Neural cell (in vitro differentiated cells): ENCODE measurements around the gene AARS2. TPM values are rescaled to one million over a fixed set of nuclear protein-coding genes. Genes with fewer than 3 reads are reported as not detected.

Experiments
- H2AFZ ChIP-seq: fragments of 200-600, 300-800 bp; sonication (generic), shearing (Covaris generic); 2 replicates; pipeline ENCODE4 v1.6.0; 2014; ENCODE audit warnings: low read depth, mild to moderate bottlenecking, antibody characterized with exemption, low read length, moderate library complexity
- H3F3A ChIP-seq: fragments of 200-600 bp; shearing (Covaris generic); 2 replicates; pipeline ENCODE4 v1.6.1; 2016; ENCODE audit warnings: mild to moderate bottlenecking, moderate library complexity, mixed read lengths, antibody characterized with exemption, low read length; ENCODE audit not compliant: insufficient read depth, poor library complexity, severe bottlenecking
- H3K27ac ChIP-seq: fragments of 200-600, 300-800 bp; sonication (generic), shearing (Covaris generic); 2 replicates; pipeline ENCODE4 v1.5.1; 2014; ENCODE audit warnings: mild to moderate bottlenecking, low read length, moderate library complexity
- H3K27me3 ChIP-seq: fragments of 300-800, 200-600 bp; sonication (generic), shearing (Covaris generic); 2 replicates; pipeline ENCODE4 v1.6.0; 2014; ENCODE audit warnings: mild to moderate bottlenecking, low read depth, low read length, moderate library complexity; ENCODE audit not compliant: insufficient read depth
- H3K36me3 ChIP-seq: fragments of 300-800, 200-600 bp; sonication (generic), shearing (Covaris generic); 2 replicates; pipeline ENCODE4 v1.5.1; 2014; ENCODE audit warnings: mild to moderate bottlenecking, antibody characterized with exemption, low read length, moderate library complexity; ENCODE audit not compliant: insufficient read depth
- H3K4me2 ChIP-seq: fragments of 300-800, 200-600 bp; sonication (generic), shearing (Covaris generic); 2 replicates; pipeline ENCODE4 v1.6.0; 2014; ENCODE audit warnings: mild to moderate bottlenecking, low read length
- H3K4me3 ChIP-seq: fragments of 300-800, 200-600 bp; sonication (generic), shearing (Covaris generic); 2 replicates; pipeline ENCODE4 v1.5.1; 2014; ENCODE audit warnings: mild to moderate bottlenecking, low read length, moderate library complexity
- H3K79me2 ChIP-seq: fragments of 200-600 bp; shearing (Covaris generic); replicated peaks from 2 replicates; pipeline ENCODE4 v1.6.0; 2014; ENCODE audit warnings: mild to moderate bottlenecking, low read length, moderate library complexity; ENCODE audit not compliant: insufficient read depth
- H3K9ac ChIP-seq: fragments of 300-800, 200-600 bp; sonication (generic), shearing (Covaris generic); 2 replicates; pipeline ENCODE4 v1.6.1; 2016; ENCODE audit warnings: mild to moderate bottlenecking, low read length, mixed read lengths
- H3K9me2 ChIP-seq: fragments of 200-600 bp; shearing (Covaris generic); 2 replicates; pipeline ENCODE4 v1.6.1; 2016; ENCODE audit warnings: mild to moderate bottlenecking, low read length, mixed read lengths; ENCODE audit not compliant: insufficient read depth
- H3K9me3 ChIP-seq: fragments of 200-600, 300-800 bp; sonication (generic), shearing (Covaris generic); 2 replicates; pipeline ENCODE4 v1.6.1; 2016; ENCODE audit warnings: mild to moderate bottlenecking, mixed run types, low read length, moderate library complexity, mixed read lengths
- H4K20me1 ChIP-seq: fragments of 200-600 bp; shearing (Covaris generic); 2 replicates; pipeline ENCODE4 v1.6.1; 2016; ENCODE audit warnings: mild to moderate bottlenecking, mixed run types; ENCODE audit not compliant: insufficient read depth
- CTCF ChIP-seq: fragments of 450-650 bp; IDR thresholded peaks from 2 replicates; pipeline ENCODE4 v1.5.1; 2014; ENCODE audit warnings: antibody characterized with exemption, mild to moderate bottlenecking, moderate library complexity; ENCODE audit not compliant: poor library complexity, severe bottlenecking
- EP300 ChIP-seq: fragments of 450-650 bp; conservative IDR thresholded peaks from 2 replicates; pipeline ENCODE4 v1.6.1; 2014; ENCODE audit warnings: antibody characterized with exemption, mild to moderate bottlenecking, moderate library complexity; ENCODE audit not compliant: poor library complexity, severe bottlenecking
- EZH2 ChIP-seq: fragments of 200-600, 300-800 bp; shearing (Covaris generic), sonication (generic); IDR thresholded peaks from 2 replicates; pipeline ENCODE4 v1.6.1; 2014; ENCODE audit warnings: antibody characterized with exemption, low read length, borderline replicate concordance, mild to moderate bottlenecking; ENCODE audit not compliant: insufficient read depth, poor library complexity, severe bottlenecking
- MXI1 ChIP-seq: fragments of 450-650 bp; conservative IDR thresholded peaks from 2 replicates; pipeline ENCODE4 v1.6.1; 2014; ENCODE audit warnings: antibody characterized with exemption, mild to moderate bottlenecking; ENCODE audit not compliant: poor library complexity, severe bottlenecking
- POLR2AphosphoS5 ChIP-seq: IDR thresholded peaks from 2 replicates; pipeline ENCODE4 v1.6.1; 2012
- RAD21 ChIP-seq: fragments of 450-650 bp; conservative IDR thresholded peaks from 2 replicates; pipeline ENCODE4 v1.6.1; 2014; ENCODE audit warnings: antibody characterized with exemption, mild to moderate bottlenecking, moderate library complexity
- SMC3 ChIP-seq: fragments of 450-650 bp; conservative IDR thresholded peaks from 2 replicates; pipeline ENCODE4 v1.6.1; 2014; ENCODE audit warnings: antibody characterized with exemption, mild to moderate bottlenecking, moderate library complexity; ENCODE audit not compliant: poor library complexity
- TAF1 ChIP-seq: IDR thresholded peaks from 2 replicates; pipeline ENCODE4 v1.6.1; 2012; ENCODE audit warnings: low read depth
- polyA plus RNA-seq: library from polyadenylated mRNA; depleted of rRNA; stranded (reverse); fragments of >200 nt; gene quantifications from 2 replicates; pipeline ENCODE4 v1.2.3, GENCODE V29; 2014
- TF ChIP-seq, protein P1 (sequence below): IDR thresholded peaks from 2 replicates; pipeline ENCODE4 v1.6.1; 2012; ENCODE audit warnings: borderline replicate concordance

AARS2 gene
- polyA plus RNA-seq, 1 donor from 2014 or later = 12.6 TPM

GRCh38 chr6:44335631-44336030 is 22.5 kb upstream of the AARS2 start:
- H3K9me2 ChIP-seq = no peaks in the 10 kb centered on the region
- no peaks in the 10 kb centered on the region for H3K36me3 ChIP-seq
- no peak overlapping the region for H2AFZ ChIP-seq
- no peak overlapping the region for H3K4me3 ChIP-seq
- H3K27ac ChIP-seq = no peak overlapping the region
- H4K20me1 ChIP-seq = no peaks in the 10 kb centered on the region
- H3F3A ChIP-seq = no peaks in the 10 kb centered on the region
- H3K9me3 ChIP-seq = no peaks in the 10 kb centered on the region
- no peaks in the 10 kb centered on the region for H3K27me3 ChIP-seq
- H3K9ac ChIP-seq = no peak overlapping the region
- no peaks in the 10 kb centered on the region for H3K79me2 ChIP-seq
- TF ChIP-seq, protein P1, sequence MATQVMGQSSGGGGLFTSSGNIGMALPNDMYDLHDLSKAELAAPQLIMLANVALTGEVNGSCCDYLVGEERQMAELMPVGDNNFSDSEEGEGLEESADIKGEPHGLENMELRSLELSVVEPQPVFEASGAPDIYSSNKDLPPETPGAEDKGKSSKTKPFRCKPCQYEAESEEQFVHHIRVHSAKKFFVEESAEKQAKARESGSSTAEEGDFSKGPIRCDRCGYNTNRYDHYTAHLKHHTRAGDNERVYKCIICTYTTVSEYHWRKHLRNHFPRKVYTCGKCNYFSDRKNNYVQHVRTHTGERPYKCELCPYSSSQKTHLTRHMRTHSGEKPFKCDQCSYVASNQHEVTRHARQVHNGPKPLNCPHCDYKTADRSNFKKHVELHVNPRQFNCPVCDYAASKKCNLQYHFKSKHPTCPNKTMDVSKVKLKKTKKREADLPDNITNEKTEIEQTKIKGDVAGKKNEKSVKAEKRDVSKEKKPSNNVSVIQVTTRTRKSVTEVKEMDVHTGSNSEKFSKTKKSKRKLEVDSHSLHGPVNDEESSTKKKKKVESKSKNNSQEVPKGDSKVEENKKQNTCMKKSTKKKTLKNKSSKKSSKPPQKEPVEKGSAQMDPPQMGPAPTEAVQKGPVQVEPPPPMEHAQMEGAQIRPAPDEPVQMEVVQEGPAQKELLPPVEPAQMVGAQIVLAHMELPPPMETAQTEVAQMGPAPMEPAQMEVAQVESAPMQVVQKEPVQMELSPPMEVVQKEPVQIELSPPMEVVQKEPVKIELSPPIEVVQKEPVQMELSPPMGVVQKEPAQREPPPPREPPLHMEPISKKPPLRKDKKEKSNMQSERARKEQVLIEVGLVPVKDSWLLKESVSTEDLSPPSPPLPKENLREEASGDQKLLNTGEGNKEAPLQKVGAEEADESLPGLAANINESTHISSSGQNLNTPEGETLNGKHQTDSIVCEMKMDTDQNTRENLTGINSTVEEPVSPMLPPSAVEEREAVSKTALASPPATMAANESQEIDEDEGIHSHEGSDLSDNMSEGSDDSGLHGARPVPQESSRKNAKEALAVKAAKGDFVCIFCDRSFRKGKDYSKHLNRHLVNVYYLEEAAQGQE = no peak
- TF ChIP-seq MXI1 (no peak), POLR2AphosphoS5 (no peak), TAF1 (no peak), EZH2 (no peak), EP300 (no peak), RAD21 (no peak), CTCF (no peak), SMC3 (no peak)
- no peak overlapping the region for H3K4me2 ChIP-seq

DNA sequence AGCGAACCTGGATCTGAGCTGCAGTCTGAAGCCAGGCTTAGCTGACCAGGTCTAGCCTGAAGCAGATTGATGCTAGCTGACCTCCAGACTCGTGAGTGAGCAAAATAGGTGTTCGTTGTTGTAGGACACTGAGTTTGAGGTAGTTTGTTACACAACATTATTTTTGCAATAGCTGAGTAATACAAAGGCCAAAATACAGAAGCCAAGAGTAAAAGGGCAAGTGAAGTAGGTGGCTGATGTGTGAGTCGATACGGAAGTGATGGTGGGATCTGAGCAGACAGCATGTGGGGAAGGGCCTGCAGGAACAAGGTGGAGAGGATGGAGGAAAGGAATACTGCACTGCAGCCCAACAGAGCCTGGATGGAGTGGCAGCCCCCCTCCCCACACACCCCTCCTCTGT is 20.8 kb upstream of the AARS2 start:
- no peak overlapping the region for H3K4me2 ChIP-seq
- H3K9ac ChIP-seq = no peak overlapping the region
- H3K4me3 ChIP-seq = no peak overlapping the region
- no peaks in the 10 kb centered on the region for H4K20me1 ChIP-seq
- no peaks in the 10 kb centered on the region for H3K9me3 ChIP-seq
- no peaks in the 10 kb centered on the region for H3K9me2 ChIP-seq
- no peaks in the 10 kb centered on the region for H3F3A ChIP-seq
- no peaks in the 10 kb centered on the region for H3K79me2 ChIP-seq
- H3K27me3 ChIP-seq = no peaks in the 10 kb centered on the region
- H2AFZ ChIP-seq = no peak overlapping the region
- no peak overlapping the region for H3K27ac ChIP-seq
- no peaks in the 10 kb centered on the region for H3K36me3 ChIP-seq
- no peak for TF ChIP-seq POLR2AphosphoS5
- TF ChIP-seq SMC3 = no peak
- no peak for TF ChIP-seq CTCF
- TF ChIP-seq EP300 = no peak
- no peak for TF ChIP-seq EZH2
- TF ChIP-seq RAD21 = no peak
- TF ChIP-seq MXI1 = no peak
- TF ChIP-seq, protein P1 = no peak
- TF ChIP-seq TAF1 = no peak
